Upper lobe of left lung (tissue), 6 donors: ENCODE results near the gene CNTNAP2. TPM values are rescaled to one million over a fixed set of nuclear protein-coding genes. Genes with fewer than 3 reads are reported as not detected.
A peak's percentile ranks its signal among the peaks of the same experiment; 100 is the strongest.

Source experiments
- ATAC-seq, 2 donors: fragments of 200-7000 bp; cut with Tn5 transposase; one replicate each; pipeline ENCODE4 v1.9.1; 2022; ENCODE audit warnings: mild to moderate bottlenecking in 2 of 2, moderate library complexity in 2 of 2; ENCODE audit not compliant: low FRiP score in 2 of 2
- DNase-seq, 2 donors: peaks; one replicate each; pipeline ENCODE4 v3.0.0-alpha.2; 2019 to 2020
- H3K27ac ChIP-seq, 4 donors: fragments of 200-600 bp; sonication (generic); one replicate each; pipeline ENCODE4 v1.5.1; 2016 to 2019
- H3K27me3 ChIP-seq, 4 donors: fragments of 200-600 bp; sonication (generic); one replicate each; pipeline ENCODE4 v1.5.1; 2017 to 2019
- H3K36me3 ChIP-seq, 4 donors: fragments of 200-600 bp; sonication (generic); one replicate each; pipeline ENCODE4 v1.5.1; 2016 to 2019
- H3K4me1 ChIP-seq, 4 donors: fragments of 200-600 bp; sonication (generic); one replicate each; pipeline ENCODE4 v1.5.1; 2018 to 2019
- H3K4me3 ChIP-seq, 4 donors: fragments of 200-600 bp; sonication (generic); one replicate each; pipeline ENCODE4 v1.5.1; 2017 to 2019; ENCODE audit warnings: mild to moderate bottlenecking in 2 of 4, moderate library complexity in 1 of 4
- H3K9me3 ChIP-seq, 4 donors: fragments of 200-600 bp; sonication (generic); one replicate each; pipeline ENCODE4 v1.5.1; 2018 to 2019
- CTCF ChIP-seq, 6 experiments: fragments of 450-650 bp in 4 of 6; fragments of 200-600 bp in 2 of 6; sonication (generic) in 2 of 6; IDR thresholded peaks; one replicate each; pipeline ENCODE4 v1.5.1; 2016 to 2019; ENCODE audit warnings: antibody characterized with exemption in 6 of 6
- EP300 ChIP-seq, 4 donors: sonication (generic); formaldehyde crosslinking; IDR thresholded peaks; one replicate each; pipeline ENCODE4 v1.5.1; 2017; ENCODE audit warnings: antibody characterized with exemption in 4 of 4, control low read depth in 2 of 4
- POLR2A ChIP-seq, 4 donors: fragments of 450-650 bp; IDR thresholded peaks; one replicate each; pipeline ENCODE4 v1.5.1; 2016 to 2017; ENCODE audit warnings: antibody characterized with exemption in 4 of 4, mild to moderate bottlenecking in 2 of 4
- POLR2AphosphoS5 ChIP-seq, 2 donors: sonication (generic); formaldehyde crosslinking; IDR thresholded peaks; one replicate each; pipeline ENCODE4 v1.5.1; 2017; ENCODE audit warnings: antibody characterized with exemption in 2 of 2
- WGBS, 2 donors: methylation state at CpG; one replicate each; pipeline ENCODE4 v1.1.5; 2017 to 2018; 5-methylcytosine and 5-hydroxymethylcytosine counted together
- total RNA-seq, 6 donors: library from RNA; depleted of rRNA in 4 of 6; stranded (reverse); fragments of >200 nt in 4 of 6; gene quantifications; one replicate each; pipeline versions ENCODE4 v1.1.0 to v1.2.1, GENCODE V29; 2016 to 2021
- donor health status: DM: no; HTN: no; CAD: no; lungs with moderate emphysema.
- donor health status: DM: no; HTN: yes; CAD: no; lungs with severe emphysema.

The CNTNAP2 gene
- total RNA-seq, 6 donors from 2014 or later, result 0.06 to 1.0 (median 0.37) TPM

DNA sequence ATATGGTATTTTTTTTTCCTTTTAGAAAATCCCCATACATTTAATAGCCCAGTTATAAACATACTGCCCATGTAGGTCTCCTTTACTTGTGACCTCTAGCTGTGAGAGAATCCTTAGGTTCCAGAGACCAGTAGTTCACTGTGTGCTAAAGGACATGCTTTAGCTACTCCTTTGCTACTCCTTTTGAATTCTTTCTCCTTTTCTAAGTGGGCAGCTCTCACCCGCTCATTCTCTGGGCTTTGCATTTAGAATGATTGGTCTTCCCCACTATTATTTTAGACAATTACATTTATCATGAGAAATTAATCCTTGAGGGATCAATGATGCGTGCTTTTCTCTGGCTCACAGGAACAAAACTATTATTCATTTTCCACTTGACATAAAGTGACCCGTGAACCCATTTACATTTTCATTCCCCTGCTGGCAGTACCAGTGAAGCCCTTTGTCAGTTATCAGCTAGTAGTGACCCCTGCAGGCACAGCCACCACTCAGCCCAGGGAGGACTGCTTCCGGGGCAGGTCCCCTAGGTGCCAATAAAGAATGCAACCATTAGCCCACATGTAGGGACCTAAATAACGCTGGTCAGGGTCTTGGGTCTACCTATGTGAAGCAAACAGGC lies 844.3 kb downstream of the CNTNAP2 start:
- H3K4me3 ChIP-seq, result no peak overlapping the region
- H3K4me1 ChIP-seq, result no peaks in the 10 kb centered on the region
- ATAC-seq, result no peak
- H3K9me3 ChIP-seq, result no peaks in the 10 kb centered on the region
- H3K27me3 ChIP-seq, result no peaks in the 10 kb centered on the region
- no peak for DNase-seq
- WGBS, 2 donors, result 68 to 75% methylated on average over 5 of the region's 5 CpGs
- H3K36me3 ChIP-seq, result no peaks in the 10 kb centered on the region
- no peak overlapping the region for H3K27ac ChIP-seq
- TF ChIP-seq POLR2AphosphoS5 (IDR thresholded peaks at IDR 0.05) (no peak), POLR2A (IDR thresholded peaks at IDR 0.05) (no peak), EP300 (IDR thresholded peaks at IDR 0.05) (no peak), CTCF (IDR thresholded peaks at IDR 0.05) (no peak)

- no peaks in the 10 kb centered on the region for H3K9me3 ChIP-seq
- ATAC-seq (peak in 1 of 2 donors; percentile 35), DNase-seq (no peak)
- H3K4me1 ChIP-seq, result no peaks in the 10 kb centered on the region
- H3K4me3 ChIP-seq, result no peak overlapping the region
- TF ChIP-seq POLR2AphosphoS5 (IDR thresholded peaks at IDR 0.05) (no peak), POLR2A (IDR thresholded peaks at IDR 0.05) (no peak), EP300 (IDR thresholded peaks at IDR 0.05) (no peak), CTCF (IDR thresholded peaks at IDR 0.05) (no peak)
- WGBS, 2 donors, result 71 to 75% methylated on average over 4 of the region's 4 CpGs
- H3K36me3 ChIP-seq, result no peaks in the 10 kb centered on the region
- no peaks in the 10 kb centered on the region for H3K27me3 ChIP-seq
- H3K27ac ChIP-seq, result no peak overlapping the region
Observed at GRCh38 chr7:146961617-146962016, 845.0 kb downstream of the CNTNAP2 start.

DNA sequence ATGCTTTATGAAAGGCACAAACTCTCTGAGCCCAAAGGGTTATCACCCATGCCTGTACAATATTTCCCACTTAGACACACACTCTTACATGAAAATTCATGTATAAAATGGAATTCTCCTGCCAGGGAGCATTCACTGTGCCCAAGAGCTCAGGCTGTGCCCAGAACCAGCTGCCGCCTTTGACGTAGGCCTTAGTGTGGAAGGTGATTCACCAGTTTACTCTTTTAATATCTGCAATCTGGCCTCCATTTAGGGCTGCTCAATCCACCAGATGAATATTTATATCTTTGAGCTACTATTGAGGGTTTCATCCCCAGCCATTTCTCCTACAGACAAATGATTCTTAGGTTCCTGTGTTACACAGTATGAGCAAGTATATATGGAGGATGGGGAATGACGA lies 849.7 kb downstream of the CNTNAP2 start:
- no peaks in the 10 kb centered on the region for H3K4me1 ChIP-seq
- DNase-seq (no peak), ATAC-seq (no peak)
- TF ChIP-seq POLR2AphosphoS5 (IDR thresholded peaks at IDR 0.05), result no peak
- no peak for TF ChIP-seq EP300 (IDR thresholded peaks at IDR 0.05)
- no peak for TF ChIP-seq CTCF (IDR thresholded peaks at IDR 0.05)
- TF ChIP-seq POLR2A (IDR thresholded peaks at IDR 0.05), result no peak
- H3K4me3 ChIP-seq, result no peak overlapping the region
- H3K27me3 ChIP-seq, result no peaks in the 10 kb centered on the region
- no peak overlapping the region for H3K27ac ChIP-seq
- H3K36me3 ChIP-seq, result no peaks in the 10 kb centered on the region
- 88 to 92% methylated on average over 3 of the region's 3 CpGs for whole genome bisulfite sequencing, 2 donors
- H3K9me3 ChIP-seq, result peaks cover 0 to under 1% (median 0%) of the 10 kb centered on the region in 4 donors

DNA sequence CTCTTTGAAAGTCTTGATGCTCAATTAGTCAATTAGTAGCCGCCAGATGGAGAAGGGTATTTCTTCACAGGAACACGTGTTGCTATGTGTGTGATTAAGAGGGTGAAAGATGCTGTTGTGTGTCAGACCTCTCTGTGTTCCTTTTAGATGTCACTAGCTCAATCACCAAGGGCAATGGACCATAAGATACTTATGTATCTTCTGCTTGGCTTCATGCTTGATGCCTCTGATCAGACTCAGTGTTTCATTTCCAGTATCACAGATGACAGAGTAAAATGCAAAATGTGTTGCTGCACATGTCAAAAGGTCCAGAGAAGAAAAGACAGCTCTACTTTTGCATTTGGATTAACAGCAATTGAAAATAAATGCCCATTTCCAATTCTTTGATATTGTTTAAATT lies 865.9 kb downstream of the CNTNAP2 start:
- Histone ChIP-seq H3K4me3 (no peak overlapping the region), H3K27me3 (no peaks in the 10 kb centered on the region), H3K27ac (no peak overlapping the region), H3K36me3 (no peaks in the 10 kb centered on the region), H3K4me1 (no peaks in the 10 kb centered on the region), H3K9me3 (no peaks in the 10 kb centered on the region)
- ATAC-seq (no peak), DNase-seq (no peak)
- 76 to 80% methylated on average over 2 of the region's 2 CpGs for WGBS, 2 donors
- no peak for TF ChIP-seq POLR2A (IDR thresholded peaks at IDR 0.05)
- no peak for TF ChIP-seq POLR2AphosphoS5 (IDR thresholded peaks at IDR 0.05)
- no peak for TF ChIP-seq EP300 (IDR thresholded peaks at IDR 0.05)
- no peak for TF ChIP-seq CTCF (IDR thresholded peaks at IDR 0.05)

- no peak overlapping the region for H3K4me3 ChIP-seq
- no peaks in the 10 kb centered on the region for H3K27me3 ChIP-seq
- 75 to 77% methylated on average over 5 of the region's 5 CpGs for WGBS, 2 donors
- H3K27ac ChIP-seq, result no peak overlapping the region
- H3K4me1 ChIP-seq, result no peaks in the 10 kb centered on the region
- DNase-seq (no peak), ATAC-seq (no peak)
- H3K9me3 ChIP-seq, result no peaks in the 10 kb centered on the region
- TF ChIP-seq EP300 (IDR thresholded peaks at IDR 0.05) (no peak), CTCF (IDR thresholded peaks at IDR 0.05) (no peak), POLR2A (IDR thresholded peaks at IDR 0.05) (no peak), POLR2AphosphoS5 (IDR thresholded peaks at IDR 0.05) (no peak)
- H3K36me3 ChIP-seq, result no peaks in the 10 kb centered on the region
Observed at GRCh38 chr7:146991596-146991995, 875.0 kb downstream of the CNTNAP2 start.
